HL-60 (cell line): ENCODE results near the gene NXPH1.

ENCODE experiments used
- POLR2AphosphoS5 ChIP-seq: IDR thresholded peaks from 2 replicates; pipeline ENCODE4 v1.6.1; 2012; ENCODE audit warnings: low read depth
- TF ChIP-seq, protein P1 (sequence below): IDR thresholded peaks from one replicate; pipeline ENCODE4 v1.5.1; 2011; ENCODE audit warnings: low read length, control low read depth, inconsistent platforms; ENCODE audit not compliant: insufficient read depth

DNA sequence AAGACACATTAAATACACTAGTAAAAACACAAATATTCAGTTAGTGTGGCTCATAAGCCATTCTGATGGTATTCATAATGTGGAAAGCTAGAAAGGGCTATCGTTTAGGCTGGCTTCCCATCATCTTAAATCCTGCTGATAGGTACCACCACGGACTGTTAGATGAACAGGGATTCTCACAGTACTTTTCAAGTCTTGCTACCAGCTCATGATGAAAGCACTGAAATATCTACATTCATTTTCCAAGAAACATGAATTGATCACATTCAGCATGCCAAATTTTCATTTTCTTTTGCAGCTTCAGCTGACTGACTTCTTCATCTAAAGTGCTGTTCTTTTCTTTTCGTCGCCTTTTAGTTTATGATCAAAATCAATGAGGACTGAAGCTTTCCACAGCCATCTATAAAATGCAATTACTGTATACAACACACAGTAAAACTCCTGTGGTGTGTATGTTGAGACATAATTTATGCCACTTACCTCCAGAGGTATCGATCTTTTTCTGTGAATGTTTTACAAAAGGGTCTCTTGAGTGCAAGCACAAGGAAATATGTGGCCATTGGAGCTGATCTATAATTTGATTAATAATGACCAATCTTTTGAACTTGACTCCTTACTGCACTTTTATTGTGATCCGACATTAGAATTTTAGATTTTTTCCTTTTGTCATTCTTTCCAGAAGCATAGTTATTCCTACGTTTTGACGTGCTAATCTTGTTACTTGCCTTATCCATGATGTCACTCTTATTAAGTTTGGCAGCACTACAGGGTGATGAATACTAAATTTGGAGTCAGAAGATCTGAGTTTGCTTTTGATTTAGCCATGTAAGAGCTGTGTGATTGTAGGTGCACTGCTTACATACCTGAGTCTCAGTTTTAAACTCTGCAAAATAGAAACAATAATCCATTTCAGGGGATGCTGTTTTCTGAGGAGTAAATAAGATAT, 58.4 kb downstream of the NXPH1 start:
- TF ChIP-seq, protein P1, sequence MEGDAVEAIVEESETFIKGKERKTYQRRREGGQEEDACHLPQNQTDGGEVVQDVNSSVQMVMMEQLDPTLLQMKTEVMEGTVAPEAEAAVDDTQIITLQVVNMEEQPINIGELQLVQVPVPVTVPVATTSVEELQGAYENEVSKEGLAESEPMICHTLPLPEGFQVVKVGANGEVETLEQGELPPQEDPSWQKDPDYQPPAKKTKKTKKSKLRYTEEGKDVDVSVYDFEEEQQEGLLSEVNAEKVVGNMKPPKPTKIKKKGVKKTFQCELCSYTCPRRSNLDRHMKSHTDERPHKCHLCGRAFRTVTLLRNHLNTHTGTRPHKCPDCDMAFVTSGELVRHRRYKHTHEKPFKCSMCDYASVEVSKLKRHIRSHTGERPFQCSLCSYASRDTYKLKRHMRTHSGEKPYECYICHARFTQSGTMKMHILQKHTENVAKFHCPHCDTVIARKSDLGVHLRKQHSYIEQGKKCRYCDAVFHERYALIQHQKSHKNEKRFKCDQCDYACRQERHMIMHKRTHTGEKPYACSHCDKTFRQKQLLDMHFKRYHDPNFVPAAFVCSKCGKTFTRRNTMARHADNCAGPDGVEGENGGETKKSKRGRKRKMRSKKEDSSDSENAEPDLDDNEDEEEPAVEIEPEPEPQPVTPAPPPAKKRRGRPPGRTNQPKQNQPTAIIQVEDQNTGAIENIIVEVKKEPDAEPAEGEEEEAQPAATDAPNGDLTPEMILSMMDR, result no peak
- no peak for TF ChIP-seq POLR2AphosphoS5
